Chondrocyte (in vitro differentiated cells): ENCODE measurements around the gene RAD50. TPM values are rescaled to one million over a fixed set of nuclear protein-coding genes. Genes with fewer than 3 reads are reported as not detected.

Experiments used
- DNase-seq: peaks from one replicate; pipeline ENCODE4 v3.0.0; 2021; ENCODE audit warnings: mixed read lengths, low spot score
- H3K27ac Mint-ChIP-seq: one replicate; pipeline ENCODE4 v1.8.0; 2021; ENCODE audit warnings: mild to moderate bottlenecking, moderate library complexity, mixed read lengths; ENCODE audit not compliant: unreplicated experiment
- H3K27me3 Mint-ChIP-seq: 2 replicates; pipeline ENCODE4 v1.8.0; 2021; ENCODE audit warnings: low read depth, mixed read lengths
- H3K36me3 Mint-ChIP-seq: 2 replicates; pipeline ENCODE4 v1.8.0; 2021; ENCODE audit warnings: low read depth, mixed read lengths
- H3K4me1 Mint-ChIP-seq: 2 replicates; pipeline ENCODE4 v1.8.0; 2021; ENCODE audit warnings: low read depth, mild to moderate bottlenecking, mixed read lengths
- H3K4me3 Mint-ChIP-seq: one replicate; pipeline ENCODE4 v1.8.0; 2021; ENCODE audit warnings: mild to moderate bottlenecking, moderate library complexity, mixed read lengths; ENCODE audit not compliant: unreplicated experiment
- H3K9me3 Mint-ChIP-seq: 2 replicates; pipeline ENCODE4 v1.8.0; 2021; ENCODE audit warnings: low read depth, mixed read lengths
- total RNA-seq: library from RNA; stranded (reverse); gene quantifications from 3 replicates; pipeline ENCODE4 v1.2.1, GENCODE V29; 2021
- TF ChIP-seq, protein P1 (sequence below): fragments of 200-600 bp; sonication (generic); IDR thresholded peaks from 2 replicates; pipeline ENCODE4 v1.5.0; 2021; ENCODE audit warnings: antibody characterized with exemption, mild to moderate bottlenecking, moderate library complexity

RAD50 gene
- total RNA-seq, 1 donor from 2014 or later = 30.7 TPM

GRCh38 chr5:132657676-132658380 is 101.1 kb downstream of the RAD50 start, which contains the start of gene IL13:
IL13 (plus strand) TSS chr5:132658173; CDS start chr5:132658187, 14 bp downstream.
- H3K4me3 Mint-ChIP-seq = peak within 1 kb of the TSS; percentile 45
- peaks cover 8% of the 10 kb centered on the region for H3K4me1 Mint-ChIP-seq
- peaks cover 13% of the 10 kb centered on the region for H3K27me3 Mint-ChIP-seq
- DNase-seq = no peak
- no peak within 1 kb of the TSS for H3K27ac Mint-ChIP-seq
- H3K9me3 Mint-ChIP-seq = no peaks in the 10 kb centered on the region
- TF ChIP-seq, protein P1, sequence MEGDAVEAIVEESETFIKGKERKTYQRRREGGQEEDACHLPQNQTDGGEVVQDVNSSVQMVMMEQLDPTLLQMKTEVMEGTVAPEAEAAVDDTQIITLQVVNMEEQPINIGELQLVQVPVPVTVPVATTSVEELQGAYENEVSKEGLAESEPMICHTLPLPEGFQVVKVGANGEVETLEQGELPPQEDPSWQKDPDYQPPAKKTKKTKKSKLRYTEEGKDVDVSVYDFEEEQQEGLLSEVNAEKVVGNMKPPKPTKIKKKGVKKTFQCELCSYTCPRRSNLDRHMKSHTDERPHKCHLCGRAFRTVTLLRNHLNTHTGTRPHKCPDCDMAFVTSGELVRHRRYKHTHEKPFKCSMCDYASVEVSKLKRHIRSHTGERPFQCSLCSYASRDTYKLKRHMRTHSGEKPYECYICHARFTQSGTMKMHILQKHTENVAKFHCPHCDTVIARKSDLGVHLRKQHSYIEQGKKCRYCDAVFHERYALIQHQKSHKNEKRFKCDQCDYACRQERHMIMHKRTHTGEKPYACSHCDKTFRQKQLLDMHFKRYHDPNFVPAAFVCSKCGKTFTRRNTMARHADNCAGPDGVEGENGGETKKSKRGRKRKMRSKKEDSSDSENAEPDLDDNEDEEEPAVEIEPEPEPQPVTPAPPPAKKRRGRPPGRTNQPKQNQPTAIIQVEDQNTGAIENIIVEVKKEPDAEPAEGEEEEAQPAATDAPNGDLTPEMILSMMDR = no peak
- no peaks in the 10 kb centered on the region for H3K36me3 Mint-ChIP-seq

DNA sequence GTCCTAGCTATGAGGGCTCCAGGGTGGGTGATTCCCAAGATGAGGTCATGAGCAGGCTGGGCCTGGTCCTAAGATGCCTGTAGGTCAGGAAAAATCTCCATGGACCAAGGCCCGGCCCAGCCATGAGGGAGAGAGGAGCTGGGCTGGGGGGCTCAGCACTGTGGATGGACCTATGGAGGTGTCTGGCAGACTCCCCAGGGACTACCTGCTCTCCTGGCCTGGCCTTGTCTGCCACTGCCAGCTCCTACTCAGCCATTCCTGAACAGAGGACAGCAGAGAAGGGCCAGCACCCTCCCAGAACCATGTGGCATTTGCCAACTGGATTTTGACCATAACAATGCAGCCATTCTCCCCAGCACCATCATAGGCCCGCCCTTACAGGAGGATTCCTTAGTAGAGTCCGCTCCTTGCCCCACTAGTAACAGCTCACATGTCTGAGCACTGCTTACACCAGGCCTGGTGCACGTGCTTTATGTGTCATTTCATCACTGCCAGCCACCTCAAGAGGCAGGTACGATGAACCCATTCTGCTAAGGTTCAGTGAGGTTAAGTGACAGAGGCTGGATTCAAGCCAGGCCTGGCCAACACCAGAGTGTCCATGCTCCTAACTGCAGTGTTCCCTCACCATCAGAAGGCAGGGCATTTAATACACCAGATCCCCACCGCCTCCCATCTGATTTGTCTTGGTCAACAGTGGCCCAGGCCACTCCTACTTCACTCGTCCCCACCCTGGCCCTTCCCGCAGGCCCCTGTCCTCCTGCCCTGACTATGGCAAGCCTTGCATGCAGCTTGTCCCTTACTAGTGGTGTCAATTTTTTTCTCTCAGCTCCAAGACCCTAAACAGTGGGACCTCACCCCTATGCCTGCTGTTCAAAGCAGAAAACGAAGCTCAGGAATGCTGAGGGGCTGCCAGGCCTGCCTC is 101.9 kb downstream of the RAD50 start:
- Mint-ChIP-seq H3K36me3 (no peaks in the 10 kb centered on the region), H3K27me3 (peaks cover 9% of the 10 kb centered on the region), H3K27ac (no peak overlapping the region), H3K9me3 (no peaks in the 10 kb centered on the region), H3K4me3 (no peak overlapping the region), H3K4me1 (peaks cover 13% of the 10 kb centered on the region)
- DNase-seq = no peak
- TF ChIP-seq, protein P1 = no peak

DNA sequence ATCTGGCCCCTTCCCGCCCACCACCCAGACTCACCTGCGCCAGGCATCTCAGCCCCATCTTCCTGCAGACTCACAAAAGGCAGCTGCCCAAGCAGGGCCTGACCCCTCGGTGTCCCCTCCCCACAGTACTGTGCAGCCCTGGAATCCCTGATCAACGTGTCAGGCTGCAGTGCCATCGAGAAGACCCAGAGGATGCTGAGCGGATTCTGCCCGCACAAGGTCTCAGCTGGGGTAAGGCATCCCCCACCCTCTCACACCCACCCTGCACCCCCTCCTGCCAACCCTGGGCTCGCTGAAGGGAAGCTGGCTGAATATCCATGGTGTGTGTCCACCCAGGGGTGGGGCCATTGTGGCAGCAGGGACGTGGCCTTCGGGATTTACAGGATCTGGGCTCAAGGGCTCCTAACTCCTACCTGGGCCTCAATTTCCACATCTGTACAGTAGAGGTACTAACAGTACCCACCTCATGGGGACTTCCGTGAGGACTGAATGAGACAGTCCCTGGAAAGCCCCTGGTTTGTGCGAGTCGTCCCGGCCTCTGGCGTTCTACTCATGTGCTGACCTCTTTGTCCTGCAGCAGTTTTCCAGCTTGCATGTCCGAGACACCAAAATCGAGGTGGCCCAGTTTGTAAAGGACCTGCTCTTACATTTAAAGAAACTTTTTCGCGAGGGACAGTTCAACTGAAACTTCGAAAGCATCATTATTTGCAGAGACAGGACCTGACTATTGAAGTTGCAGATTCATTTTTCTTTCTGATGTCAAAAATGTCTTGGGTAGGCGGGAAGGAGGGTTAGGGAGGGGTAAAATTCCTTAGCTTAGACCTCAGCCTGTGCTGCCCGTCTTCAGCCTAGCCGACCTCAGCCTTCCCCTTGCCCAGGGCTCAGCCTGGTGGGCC is 103.1 kb downstream of the RAD50 start:
- H3K9me3 Mint-ChIP-seq = no peaks in the 10 kb centered on the region
- H3K36me3 Mint-ChIP-seq = no peaks in the 10 kb centered on the region
- DNase-seq = no peak
- peaks cover 4% of the 10 kb centered on the region for H3K27me3 Mint-ChIP-seq
- H3K4me3 Mint-ChIP-seq = no peak overlapping the region
- TF ChIP-seq, protein P1 = no peak
- H3K27ac Mint-ChIP-seq = no peak overlapping the region
- peaks cover 13% of the 10 kb centered on the region for H3K4me1 Mint-ChIP-seq

GRCh38 chr5:132661231-132662003 is 104.6 kb downstream of the RAD50 start:
- Mint-ChIP-seq H3K4me1 (peaks cover 13% of the 10 kb centered on the region), H3K27ac (no peak overlapping the region), H3K9me3 (no peaks in the 10 kb centered on the region), H3K36me3 (no peaks in the 10 kb centered on the region), H3K4me3 (no peak overlapping the region), H3K27me3 (peaks cover 3% of the 10 kb centered on the region)
- TF ChIP-seq, protein P1 = no peak
- no peak for DNase-seq
